A549 (cell line): ENCODE results near the gene WHRN. TPM values are rescaled to one million over a fixed set of nuclear protein-coding genes. Genes with fewer than 3 reads are reported as not detected.

Experiments
- ATAC-seq, 2 experiments: fragments of 200-7000 bp in 1 of 2; fragments of >200 bp in 1 of 2; cut with Nextera tagmentation in 1 of 2; cut with Tn5 transposase in 1 of 2; 3 replicates each; pipeline versions ENCODE4 v1.8.0 to v1.9.1; 2018 to 2020; ENCODE audit warnings: mild to moderate bottlenecking in 1 of 2, moderate library complexity in 1 of 2
- CTCF ChIA-PET: fragments of 300-600 bp; sonication (Branson Sonifier 250); formaldehyde crosslinking; extraction: SDS; loops from one replicate; lab custom pipeline; 2021; ENCODE audit warnings: antibody characterized with exemption, inconsistent platforms; lab: Yijun Ruan, JAX
- POLR2A ChIA-PET: fragments of 350-600 bp; formaldehyde crosslinking; extraction: SDS; loops from one replicate; lab custom pipeline; 2021; ENCODE audit warnings: antibody characterized with exemption, inconsistent platforms; lab: Yijun Ruan, JAX
- DNase-seq, 2 experiments: peaks; one replicate each; pipeline versions ENCODE4 v3.0.0 to v3.0.0-alpha.2; 2011 to 2016; ENCODE audit warnings: low read depth in 1 of 2, low spot score in 1 of 2
- FAIRE-seq: peaks from 2 replicates; lab custom pipeline; 2011; peaks lifted over from hg19 to GRCh38; lab: Jason Lieb, UNC
- H3K27ac ChIP-seq, 2 experiments: fragments of >200 bp; sonication (Bioruptor Twin); formaldehyde crosslinking; 3 replicates each; pipeline ENCODE4 v1.5.1; 2016 to 2017
- H3K4me1 ChIP-seq: fragments of >200 bp; sonication (Bioruptor Twin); formaldehyde crosslinking; 3 replicates; pipeline ENCODE4 v1.6.1; 2016
- H3K4me2 ChIP-seq: fragments of >200 bp; sonication (Bioruptor Twin); formaldehyde crosslinking; 3 replicates; pipeline ENCODE4 v1.6.1; 2016
- H3K4me3 ChIP-seq: fragments of >200 bp; sonication (Bioruptor Twin); formaldehyde crosslinking; 3 replicates; pipeline ENCODE4 v1.5.1; 2016
- H3K9me3 ChIP-seq: fragments of >200 bp; sonication (Bioruptor Twin); formaldehyde crosslinking; 3 replicates; pipeline ENCODE4 v1.6.1; 2016
- CHD4 ChIP-seq: fragments of 200-600 bp; sonication (generic); IDR thresholded peaks from 2 replicates; pipeline ENCODE4 v1.6.1; 2016; ENCODE audit warnings: antibody characterized with exemption, mild to moderate bottlenecking, borderline replicate concordance
- EP300 ChIP-seq, 2 experiments: fragments of >200 bp; sonication (Bioruptor Twin); formaldehyde crosslinking; IDR thresholded peaks; 2 replicates in 1 of 2; 3 replicates in 1 of 2; pipeline ENCODE4 v1.6.1; 2016 to 2017
- FOXS1 ChIP-seq: fragments of 250-450 bp; sonication (Bioruptor Pico); IDR thresholded peaks from 2 replicates; pipeline ENCODE4 v1.5.0; 2020; ENCODE audit warnings: mild to moderate bottlenecking, moderate library complexity
- HDAC2 ChIP-seq: fragments of 200-600 bp; sonication (generic); IDR thresholded peaks from 2 replicates; pipeline ENCODE4 v1.6.1; 2016
- JUN ChIP-seq, 2 experiments: fragments of >200 bp; sonication (Bioruptor Twin); formaldehyde crosslinking; IDR thresholded peaks; 2 replicates in 1 of 2; 3 replicates in 1 of 2; pipeline ENCODE4 v1.6.1; 2016 to 2017
- JUNB ChIP-seq: fragments of >200 bp; sonication (Bioruptor Twin); formaldehyde crosslinking; IDR thresholded peaks from 2 replicates; pipeline ENCODE4 v1.6.1; 2016
- KDM1A ChIP-seq: fragments of 200-600 bp; sonication (generic); IDR thresholded peaks from 2 replicates; pipeline ENCODE4 v1.6.1; 2016; ENCODE audit warnings: low read depth, mild to moderate bottlenecking
- MYC ChIP-seq: IDR thresholded peaks from 2 replicates; pipeline ENCODE4 v1.6.1; 2012; ENCODE audit warnings: mild to moderate bottlenecking, inconsistent platforms, low read length, improper control_type of control experiment, borderline replicate concordance
- NFE2L2 ChIP-seq: fragments of 150-350 bp; conservative IDR thresholded peaks from 2 replicates; pipeline ENCODE4 v1.6.1; 2014; ENCODE audit warnings: low read length
- NR3C1 ChIP-seq: fragments of >200 bp; sonication (Bioruptor Twin); formaldehyde crosslinking; IDR thresholded peaks from 3 replicates; pipeline ENCODE4 v1.6.1; 2017
- PHF8 ChIP-seq: fragments of 200-600 bp; sonication (generic); IDR thresholded peaks from 2 replicates; pipeline ENCODE4 v1.6.1; 2016; ENCODE audit warnings: low read depth, mild to moderate bottlenecking, antibody characterized with exemption, moderate library complexity, borderline replicate concordance
- RAD21 ChIP-seq, 2 experiments: fragments of >200 bp in 1 of 2; sonication (Bioruptor Twin) in 1 of 2; formaldehyde crosslinking in 1 of 2; IDR thresholded peaks in 1 of 2; conservative IDR thresholded peaks in 1 of 2; 2 replicates in 1 of 2; 3 replicates in 1 of 2; pipeline ENCODE4 v1.6.1; 2012 to 2018; ENCODE audit warnings: inconsistent platforms in 1 of 2
- RARB ChIP-seq: fragments of 250-450 bp; sonication (Bioruptor Pico); IDR thresholded peaks from 2 replicates; pipeline ENCODE4 v1.8.0; 2021; ENCODE audit warnings: mild to moderate bottlenecking, moderate library complexity
- RFX5 ChIP-seq: fragments of 450-650 bp; IDR thresholded peaks from 2 replicates; pipeline ENCODE4 v1.7.1; 2014; ENCODE audit warnings: antibody characterized with exemption, mild to moderate bottlenecking, moderate library complexity
- SMC3 ChIP-seq: fragments of >200 bp; sonication (Bioruptor Twin); formaldehyde crosslinking; IDR thresholded peaks from 3 replicates; pipeline ENCODE4 v1.6.1; 2018; ENCODE audit warnings: inconsistent platforms
- ZC3H11A ChIP-seq: fragments of 450-650 bp; IDR thresholded peaks from 2 replicates; pipeline ENCODE4 v1.6.1; 2014; ENCODE audit warnings: antibody characterized with exemption, mild to moderate bottlenecking
- WGBS: methylation state at CpG from one replicate; pipeline ENCODE4 v1.1.6; 2017; ENCODE audit errors: missing lambda C conversion rate; 5-methylcytosine and 5-hydroxymethylcytosine counted together
- polyA plus RNA-seq, 4 experiments: library from polyadenylated mRNA; depleted of rRNA in 3 of 4; stranded (reverse); fragments of >200 nt; fragmentation: RNase III in 1 of 4; extraction: RNeasy Plus Mini Kit Qiagen cat#74134 plus additional on column Dnase treatment in 1 of 4; gene quantifications; 2 replicates in 3 of 4; 3 replicates in 1 of 4; pipeline ENCODE4 v1.2.3, GENCODE V29; 2011 to 2017
- TF ChIP-seq, protein P1 (sequence below): fragments of 250-450 bp; sonication (Bioruptor Pico); IDR thresholded peaks from 2 replicates; pipeline ENCODE4 v1.5.0; 2020; ENCODE audit warnings: low read depth, mild to moderate bottlenecking, moderate library complexity
- TF ChIP-seq, protein P2 (sequence below): fragments of >200 bp; sonication (Bioruptor Twin); formaldehyde crosslinking; IDR thresholded peaks from 3 replicates; pipeline ENCODE4 v1.5.1; 2016
- TF ChIP-seq, protein P3 (sequence below): IDR thresholded peaks from 2 replicates; pipeline ENCODE4 v1.6.1; 2012

Gene WHRN
- polyA plus RNA-seq, 2 of the 4 experiments (the other 2 are of a cell fraction): 1.2 to 3.2 TPM

DNA sequence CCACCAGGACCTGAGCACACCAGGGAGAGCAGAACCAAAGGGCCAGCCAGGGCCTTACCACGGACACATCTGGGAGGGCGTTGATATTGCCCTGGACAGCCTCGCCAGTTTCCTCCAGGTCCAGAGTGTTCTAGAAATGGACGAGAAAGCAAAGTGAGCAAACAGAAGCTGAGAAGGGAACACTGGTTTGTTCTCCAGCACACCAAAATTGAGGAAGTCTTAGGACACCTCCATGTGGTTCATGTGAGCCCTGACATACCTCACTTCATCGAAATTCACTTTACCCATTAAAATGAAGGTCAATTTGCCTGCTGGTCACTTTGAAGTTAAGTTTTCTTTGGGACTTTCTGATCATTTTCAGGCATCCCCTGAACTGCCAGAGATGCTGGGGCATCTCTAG, 97.4 kb downstream of the WHRN start:
- POLR2A ChIA-PET: no interaction called here
- WGBS: 73% methylated on average over 5 of the region's 5 CpGs
- FAIRE-seq: no peak
- no peak for TF ChIP-seq RARB (CRISPR knock-in tag)
- TF ChIP-seq, all 56 proteins: peak for 0
- no peak overlapping the region for H3K27ac ChIP-seq
- H3K4me2 ChIP-seq: no peak overlapping the region
- CTCF ChIA-PET: interaction anchor here (1.2 to 11.9 kb wide), 16 partner anchors 8 to 607 kb away, joined by 3 to 160 read pairs (median 10); partner anchors contain the start of gene TEX48
- no peak overlapping the region for H3K4me3 ChIP-seq
- DNase-seq (no peak), ATAC-seq (no peak)
- no peaks in the 10 kb centered on the region for H3K9me3 ChIP-seq
- H3K4me1 ChIP-seq: no peaks in the 10 kb centered on the region

DNA sequence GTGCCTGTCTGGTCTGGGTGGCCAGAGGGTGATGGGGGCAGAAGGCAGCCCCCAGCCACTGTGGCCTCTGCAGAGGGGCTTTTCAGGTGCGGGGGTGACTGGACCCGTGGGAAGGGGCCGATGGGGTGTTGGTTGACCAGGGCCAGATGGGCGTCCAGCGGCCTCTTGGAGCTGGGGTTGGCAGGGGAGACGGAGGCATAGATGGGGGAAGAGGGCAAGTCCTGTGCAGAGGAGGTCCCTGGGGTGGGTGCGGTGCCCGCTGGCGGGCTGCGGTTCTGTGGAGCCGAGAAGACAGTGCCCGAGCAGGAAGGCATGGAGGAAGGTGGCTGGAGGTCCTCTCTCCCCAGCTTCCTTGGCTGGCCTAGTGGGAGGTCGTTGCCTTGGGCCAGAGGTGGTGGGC, 98.8 kb downstream of the WHRN start:
- Histone ChIP-seq H3K9me3 (no peaks in the 10 kb centered on the region), H3K4me3 (no peak overlapping the region)
- POLR2A ChIA-PET: no interaction called here
- DNase-seq: no peak
- 86% methylated on average over 10 of the region's 13 CpGs for WGBS
- no peak for TF ChIP-seq NFE2L2
- TF ChIP-seq KDM1A: no peak
- no peak for TF ChIP-seq HDAC2
- TF ChIP-seq, protein P1, sequence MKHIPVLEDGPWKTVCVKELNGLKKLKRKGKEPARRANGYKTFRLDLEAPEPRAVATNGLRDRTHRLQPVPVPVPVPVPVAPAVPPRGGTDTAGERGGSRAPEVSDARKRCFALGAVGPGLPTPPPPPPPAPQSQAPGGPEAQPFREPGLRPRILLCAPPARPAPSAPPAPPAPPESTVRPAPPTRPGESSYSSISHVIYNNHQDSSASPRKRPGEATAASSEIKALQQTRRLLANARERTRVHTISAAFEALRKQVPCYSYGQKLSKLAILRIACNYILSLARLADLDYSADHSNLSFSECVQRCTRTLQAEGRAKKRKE (CRISPR knock-in tag): no peak
- no peak for TF ChIP-seq FOXS1 (CRISPR knock-in tag)
- no peak for TF ChIP-seq MYC
- TF ChIP-seq NR3C1: no peak
- TF ChIP-seq RFX5: no peak
- TF ChIP-seq, protein P2, sequence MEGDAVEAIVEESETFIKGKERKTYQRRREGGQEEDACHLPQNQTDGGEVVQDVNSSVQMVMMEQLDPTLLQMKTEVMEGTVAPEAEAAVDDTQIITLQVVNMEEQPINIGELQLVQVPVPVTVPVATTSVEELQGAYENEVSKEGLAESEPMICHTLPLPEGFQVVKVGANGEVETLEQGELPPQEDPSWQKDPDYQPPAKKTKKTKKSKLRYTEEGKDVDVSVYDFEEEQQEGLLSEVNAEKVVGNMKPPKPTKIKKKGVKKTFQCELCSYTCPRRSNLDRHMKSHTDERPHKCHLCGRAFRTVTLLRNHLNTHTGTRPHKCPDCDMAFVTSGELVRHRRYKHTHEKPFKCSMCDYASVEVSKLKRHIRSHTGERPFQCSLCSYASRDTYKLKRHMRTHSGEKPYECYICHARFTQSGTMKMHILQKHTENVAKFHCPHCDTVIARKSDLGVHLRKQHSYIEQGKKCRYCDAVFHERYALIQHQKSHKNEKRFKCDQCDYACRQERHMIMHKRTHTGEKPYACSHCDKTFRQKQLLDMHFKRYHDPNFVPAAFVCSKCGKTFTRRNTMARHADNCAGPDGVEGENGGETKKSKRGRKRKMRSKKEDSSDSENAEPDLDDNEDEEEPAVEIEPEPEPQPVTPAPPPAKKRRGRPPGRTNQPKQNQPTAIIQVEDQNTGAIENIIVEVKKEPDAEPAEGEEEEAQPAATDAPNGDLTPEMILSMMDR: no peak
- no peak for TF ChIP-seq JUN (IDR thresholded peaks at IDR 0.05)
- TF ChIP-seq, all 56 proteins: peak for 0
- CTCF ChIA-PET: interaction anchor here (0.6 to 11.9 kb wide), 54 partner anchors 10 to 636 kb away, joined by 3 to 160 read pairs (median 7); partner anchors contain the start of genes AKNA and TEX48
- H3K4me1 ChIP-seq: no peaks in the 10 kb centered on the region
- H3K27ac ChIP-seq: no peak overlapping the region
- ATAC-seq (no peak), FAIRE-seq (no peak)
- no peak overlapping the region for H3K4me2 ChIP-seq

DNA sequence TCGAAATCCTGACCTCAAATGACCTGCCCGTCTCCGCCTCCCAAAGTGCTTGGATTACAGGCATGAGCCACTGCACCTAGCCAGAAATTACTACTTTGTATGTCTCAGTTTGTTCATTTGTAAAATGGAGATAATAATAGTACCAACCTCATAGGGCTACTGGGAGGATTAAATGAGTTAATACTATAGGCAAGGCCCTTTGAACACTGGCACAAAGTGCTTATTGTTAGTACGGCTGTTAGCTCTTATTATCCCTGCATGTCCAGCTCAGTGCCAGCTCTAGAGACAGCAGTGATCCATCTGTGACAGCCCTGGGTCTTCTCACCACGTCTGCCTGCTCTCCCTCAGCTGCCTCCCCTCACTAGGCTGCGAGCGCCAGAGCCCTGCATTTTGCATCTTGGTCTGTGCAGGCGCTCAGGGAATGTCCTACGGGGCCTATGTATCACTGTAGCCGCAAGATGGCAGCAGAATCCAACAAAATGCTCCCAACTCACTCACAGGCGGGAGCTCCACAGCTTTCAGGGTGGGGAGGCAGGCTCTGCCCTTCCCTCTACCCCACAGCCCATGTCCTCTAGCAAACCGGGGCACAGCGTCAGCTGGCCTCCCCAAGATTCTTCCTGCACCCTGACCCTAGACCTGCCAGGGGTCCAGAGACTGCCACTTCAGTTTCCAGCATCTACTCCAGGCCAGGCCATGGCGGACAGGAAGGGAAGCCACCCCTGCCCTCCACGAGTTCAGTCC, 99.8 kb downstream of the WHRN start:
- Histone ChIP-seq H3K4me2 (no peak overlapping the region), H3K27ac (no peak overlapping the region), H3K4me3 (no peak overlapping the region), H3K4me1 (no peaks in the 10 kb centered on the region), H3K9me3 (no peaks in the 10 kb centered on the region)
- peak; percentile 78 to 90 for DNase-seq
- TF ChIP-seq KDM1A (no peak), JUNB (no peak), PHF8 (no peak), EP300 (IDR thresholded peaks at IDR 0.05) (no peak), CHD4 (no peak), RAD21 (conservative IDR thresholded peaks at IDR 0.05 in 1 of 2, IDR thresholded peaks at IDR 0.05 in 1 of 2) (peak; percentile 93 to 95), SMC3 (peak; percentile 81), ZC3H11A (no peak)
- TF ChIP-seq, protein P3, sequence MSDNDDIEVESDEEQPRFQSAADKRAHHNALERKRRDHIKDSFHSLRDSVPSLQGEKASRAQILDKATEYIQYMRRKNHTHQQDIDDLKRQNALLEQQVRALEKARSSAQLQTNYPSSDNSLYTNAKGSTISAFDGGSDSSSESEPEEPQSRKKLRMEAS: 0 out of 2 replicates have a peak, but pooled peaks have one; percentile 9
- TF ChIP-seq, protein P2: peak; percentile 84
- CTCF ChIA-PET: interaction anchor here (0.5 to 11.9 kb wide), 99 partner anchors 10 to 1187 kb away, joined by 3 to 160 read pairs (median 5); partner anchors contain the start of genes AKNA, TEX48 and TEX53
- POLR2A ChIA-PET: interaction anchor here (0.7 to 1.3 kb wide), 2 partner anchors 182 to 248 kb away, joined by 5 to 7 read pairs; partner anchors contain the start of gene ATP6V1G1
- peak; percentile 87 to 98 for ATAC-seq
- WGBS: 43% methylated on average over 11 of the region's 15 CpGs
- no peak for FAIRE-seq
